GM13976 (cell line): ENCODE results near the gene PRMT2.

Source experiments
- DNase-seq: peaks from one replicate; pipeline ENCODE4 v3.0.0; 2012; ENCODE audit warnings: low spot score
- in situ Hi-C: fragments of 300-500 bp; cut with MboI; formaldehyde crosslinking; loops from one replicate; pipeline ENCODE4 v1.12.0; 2022; ENCODE audit warnings: low sequenced_read_pairs, mixed read lengths, inconsistent platforms; ENCODE audit not compliant: unreplicated experiment
- TF ChIP-seq, protein P1 (sequence below): IDR thresholded peaks from 2 replicates; pipeline ENCODE4 v1.5.1; 2012; ENCODE audit warnings: borderline replicate concordance, mild to moderate bottlenecking; ENCODE audit not compliant: insufficient read depth; ENCODE audit errors: extremely low read depth, missing control alignments, control extremely low read depth

The PRMT2 gene

DNA sequence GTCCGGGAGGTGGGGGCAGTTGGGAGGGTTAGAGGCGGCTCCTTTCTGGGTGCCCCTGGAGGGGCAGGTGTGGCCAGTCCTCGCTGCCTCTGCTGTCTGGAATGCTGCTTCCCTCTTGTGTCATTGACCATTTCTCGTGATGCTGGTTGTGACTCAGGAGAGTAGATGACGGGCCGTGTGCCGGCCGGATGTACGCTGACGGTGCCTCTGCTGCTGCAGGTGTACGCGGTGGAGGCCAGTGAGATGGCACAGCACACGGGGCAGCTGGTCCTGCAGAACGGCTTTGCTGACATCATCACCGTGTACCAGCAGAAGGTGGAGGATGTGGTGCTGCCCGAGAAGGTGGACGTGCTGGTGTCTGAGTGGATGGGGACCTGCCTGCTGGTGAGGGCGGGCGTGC, 13.9 kb downstream of the PRMT2 start:
- in situ Hi-C loops: no loop called here

DNA sequence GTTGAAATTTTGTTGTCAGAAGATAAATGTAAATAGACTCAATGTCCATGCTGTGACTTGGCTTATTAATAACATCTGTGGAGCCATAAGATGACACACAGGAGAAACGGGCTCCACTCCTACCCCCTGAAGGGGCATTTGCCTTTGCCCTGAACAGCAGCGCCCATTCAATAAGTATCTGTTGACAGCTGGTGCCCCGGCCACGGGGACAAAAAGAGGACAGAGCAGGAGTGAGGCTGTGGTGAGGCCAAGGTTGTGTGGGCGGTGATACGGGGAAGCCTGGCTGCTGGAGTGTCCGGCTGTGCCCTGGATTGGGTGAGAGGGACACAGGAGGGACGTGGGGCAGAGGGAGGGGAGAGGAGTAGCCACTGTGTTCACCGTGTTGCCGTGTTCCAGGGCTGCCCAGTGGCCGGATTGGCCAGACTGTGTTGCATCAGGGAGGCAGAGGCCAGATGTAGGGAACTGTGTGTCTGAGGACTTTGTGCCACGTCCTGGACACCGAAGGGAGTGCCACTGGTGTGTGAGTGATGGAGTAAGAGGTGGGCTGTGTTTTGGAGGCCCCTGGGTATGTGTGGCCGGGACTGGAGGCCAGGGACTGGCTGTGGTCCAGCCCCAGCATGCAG, 15.1 kb downstream of the PRMT2 start:
- DNase-seq: no peak
- TF ChIP-seq, protein P1, sequence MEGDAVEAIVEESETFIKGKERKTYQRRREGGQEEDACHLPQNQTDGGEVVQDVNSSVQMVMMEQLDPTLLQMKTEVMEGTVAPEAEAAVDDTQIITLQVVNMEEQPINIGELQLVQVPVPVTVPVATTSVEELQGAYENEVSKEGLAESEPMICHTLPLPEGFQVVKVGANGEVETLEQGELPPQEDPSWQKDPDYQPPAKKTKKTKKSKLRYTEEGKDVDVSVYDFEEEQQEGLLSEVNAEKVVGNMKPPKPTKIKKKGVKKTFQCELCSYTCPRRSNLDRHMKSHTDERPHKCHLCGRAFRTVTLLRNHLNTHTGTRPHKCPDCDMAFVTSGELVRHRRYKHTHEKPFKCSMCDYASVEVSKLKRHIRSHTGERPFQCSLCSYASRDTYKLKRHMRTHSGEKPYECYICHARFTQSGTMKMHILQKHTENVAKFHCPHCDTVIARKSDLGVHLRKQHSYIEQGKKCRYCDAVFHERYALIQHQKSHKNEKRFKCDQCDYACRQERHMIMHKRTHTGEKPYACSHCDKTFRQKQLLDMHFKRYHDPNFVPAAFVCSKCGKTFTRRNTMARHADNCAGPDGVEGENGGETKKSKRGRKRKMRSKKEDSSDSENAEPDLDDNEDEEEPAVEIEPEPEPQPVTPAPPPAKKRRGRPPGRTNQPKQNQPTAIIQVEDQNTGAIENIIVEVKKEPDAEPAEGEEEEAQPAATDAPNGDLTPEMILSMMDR: no peak
- in situ Hi-C loops: no loop called here

More for the DNA sequence above, 13.9 kb downstream of the PRMT2 start:
- no peak for DNase-seq
- TF ChIP-seq, protein P1: no peak

DNA sequence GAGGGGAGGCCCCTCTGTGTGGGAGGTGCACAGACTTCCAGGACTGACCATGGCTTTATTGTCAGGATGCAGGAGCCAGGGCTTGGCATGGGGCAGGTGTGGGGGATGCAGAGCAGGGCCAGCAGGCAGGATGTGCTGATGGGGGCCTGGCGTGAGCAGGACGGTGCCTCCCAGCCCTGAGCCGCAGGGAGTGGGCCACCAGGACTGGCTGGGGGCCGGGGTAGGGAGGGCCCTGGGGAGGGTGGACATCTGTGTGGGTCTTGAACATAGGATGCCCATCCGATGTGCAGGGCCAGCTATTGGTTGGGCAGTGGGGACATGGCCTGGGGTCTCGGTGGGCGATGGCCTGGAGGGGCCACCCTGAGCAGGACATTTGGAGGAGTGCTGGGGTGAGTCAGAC, 15.6 kb downstream of the PRMT2 start:
- TF ChIP-seq, protein P1: no peak
- DNase-seq: no peak
- in situ Hi-C loops: no loop called here

DNA sequence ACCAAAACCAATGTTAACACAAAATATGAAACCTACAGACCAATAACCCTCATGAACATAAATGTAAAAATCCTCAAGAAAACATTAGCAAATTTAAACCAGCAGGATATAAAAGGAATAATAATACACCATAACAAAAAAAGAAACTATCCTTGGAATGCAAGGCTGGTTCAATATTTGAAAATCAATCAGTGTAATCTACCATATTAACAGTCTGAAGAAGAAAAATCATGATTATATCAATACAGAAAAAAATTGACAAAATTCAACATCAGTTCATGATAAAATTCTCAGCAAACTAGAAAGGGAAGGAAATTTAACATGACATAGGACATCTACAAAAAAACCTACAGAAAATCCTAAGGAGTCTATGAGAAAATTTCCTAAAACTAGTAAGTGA, 19.8 kb downstream of the PRMT2 start:
- DNase-seq: no peak
- in situ Hi-C loops: no loop called here
- TF ChIP-seq, protein P1: no peak

DNA sequence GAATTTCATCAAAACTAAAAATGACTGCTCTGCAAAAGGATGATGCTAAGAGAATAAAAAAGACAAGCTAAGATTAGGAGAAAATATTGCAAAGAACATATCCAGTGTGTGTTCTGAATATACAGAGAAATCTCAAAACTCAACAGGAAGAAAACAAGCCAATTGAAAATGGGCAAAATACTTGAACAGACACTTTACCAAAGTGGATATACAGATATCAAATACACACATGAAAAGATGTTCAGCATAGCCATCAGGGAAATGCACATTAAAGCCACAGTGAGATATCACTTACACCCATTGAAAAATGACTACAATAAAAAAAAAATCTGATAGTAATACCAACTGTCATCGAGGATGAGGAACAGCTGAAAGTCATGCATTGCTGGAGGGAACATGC, 21.3 kb downstream of the PRMT2 start:
- TF ChIP-seq, protein P1: no peak
- in situ Hi-C loops: no loop called here
- DNase-seq: no peak

DNA sequence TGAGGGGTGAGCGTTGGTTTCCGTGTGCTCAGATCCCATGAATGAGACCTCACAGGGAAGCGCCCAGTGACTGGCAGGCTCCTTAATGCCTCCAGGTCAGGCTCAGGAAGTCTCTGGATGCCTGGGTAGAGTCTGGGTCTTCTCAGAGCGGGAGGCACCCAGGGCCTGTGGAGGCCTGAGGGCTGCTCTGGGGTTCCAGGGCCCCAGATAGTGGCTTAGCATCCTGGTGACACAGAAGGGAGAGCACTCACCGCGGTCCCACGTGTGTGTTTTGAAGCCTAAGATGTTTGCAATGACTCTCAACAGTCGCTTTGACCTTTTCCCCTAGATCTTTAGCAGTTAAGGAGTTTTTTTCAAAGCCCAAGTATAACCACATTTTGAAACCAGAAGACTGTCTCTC, 25.0 kb downstream of the PRMT2 start:
- TF ChIP-seq, protein P1: no peak
- in situ Hi-C loops: no loop called here
- DNase-seq: no peak

DNA sequence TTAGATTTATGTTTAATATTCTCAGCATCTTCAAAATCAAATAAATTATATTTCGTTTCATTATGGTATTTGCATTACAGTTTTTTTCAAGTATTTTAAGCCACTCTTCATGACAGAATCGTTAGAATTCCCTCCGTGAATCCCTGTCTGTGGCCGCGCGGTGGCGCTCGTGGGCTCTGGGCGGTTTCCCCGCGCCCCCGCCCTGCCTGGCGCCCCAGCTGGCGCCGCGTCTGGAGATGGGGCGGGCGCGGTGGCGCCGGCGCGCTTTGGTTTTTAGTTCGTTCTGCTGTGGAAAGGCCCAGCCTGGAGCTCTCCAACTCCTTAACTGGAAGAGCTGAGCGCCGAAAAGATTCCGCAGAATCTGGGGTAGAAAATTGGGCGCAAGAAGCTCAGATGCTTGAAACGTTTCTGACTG, 25.7 kb downstream of the PRMT2 start:
- in situ Hi-C loops: no loop called here
- DNase-seq: peak; percentile 90
- TF ChIP-seq, protein P1: peak; percentile 67
